Muscle of back (tissue), 11 donors: ENCODE measurements around the gene SCMH1. TPM values are rescaled to one million over a fixed set of nuclear protein-coding genes. Genes with fewer than 3 reads are reported as not detected.

ENCODE experiments used
- DNase-seq, 3 donors: peaks; one replicate each; pipeline versions ENCODE4 v3.0.0 to v3.0.0-alpha.2; 2013
- polyA plus RNA-seq, 10 donors: library from polyadenylated mRNA; unstranded; fragments of 120-200 nt; gene quantifications; one replicate each; pipeline ENCODE4 v1.2.1, GENCODE V29; 2013; ENCODE audit not compliant: insufficient read length in 10 of 10

SCMH1 gene
- polyA plus RNA-seq, 10 donors, result 27.2 to 39.1 (median 34.5) TPM

DNA sequence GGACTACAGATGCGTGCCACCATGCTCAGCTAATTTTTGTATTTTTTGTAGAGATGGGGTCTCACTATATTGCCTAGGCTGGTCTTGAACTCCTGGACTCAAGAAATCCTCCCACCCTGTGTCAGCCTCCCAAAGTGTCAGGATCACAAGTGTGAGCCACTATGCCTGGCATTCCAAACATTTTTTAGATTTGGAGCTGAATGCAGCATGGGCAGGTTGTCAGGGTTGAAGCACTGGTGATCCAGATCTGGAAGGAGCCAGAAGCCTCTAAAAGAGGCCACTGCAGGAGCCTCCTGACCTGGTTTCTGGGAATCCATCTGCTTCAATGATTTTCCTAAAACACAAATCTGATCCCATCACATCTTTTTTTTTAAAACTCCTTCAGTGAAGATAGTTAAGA lies 264.4 kb downstream of the SCMH1 start:
- no peak for DNase-seq

Other genes starting within 250 kb of the SCMH1 start
- gene SLFNL1, start 220.6 kb downstream of the SCMH1 start, polyA plus RNA-seq, result under 1 TPM; 0.32 to 0.92 (median 0.45) TPM
- 10 to 100 TPM in 7 of 10 donors, 1 to 10 TPM in 3; 7.1 to 12.1 (median 10.7) TPM for gene FOXO6, start 119.1 kb upstream of the SCMH1 start, polyA plus RNA-seq
- gene EDN2, start 242.4 kb upstream of the SCMH1 start, polyA plus RNA-seq, result 1 to 10 TPM in 3 of 10 donors, under 1 TPM in 6, not detected in 1; 0.23 to 3.8 (median 0.66) TPM